ENCODE data around the gene MGST2. TPM values are rescaled to one million over a fixed set of nuclear protein-coding genes. Genes with fewer than 3 reads are reported as not detected.

MGST2 gene
- polyA plus RNA-seq, 3 donors = 41.7 to 221 (median 153) TPM

DNA sequence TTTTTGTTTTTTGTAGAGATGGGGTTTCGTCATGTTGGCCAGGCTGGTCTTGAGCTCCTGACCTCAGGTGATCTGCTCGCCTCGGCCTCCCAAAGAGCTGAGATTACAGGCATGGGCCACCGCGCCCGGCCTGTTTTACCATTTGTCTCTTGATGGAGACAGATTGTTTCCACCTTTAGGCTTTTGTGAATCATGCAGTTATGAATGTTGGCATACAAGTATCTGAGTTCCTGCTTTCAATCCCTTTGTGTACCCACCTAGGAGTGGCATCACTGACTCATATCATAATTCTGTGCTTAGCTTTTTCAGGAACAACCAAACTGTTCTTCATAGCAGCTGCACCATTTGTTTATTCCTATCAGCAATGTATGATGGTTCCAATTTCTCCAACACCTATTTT is 20.2 kb upstream of the MGST2 start:
- Mint-ChIP-seq H3K9me3 (peaks cover 0 to 4% (median 0%) of the 10 kb centered on the region in 7 donors), H3K27ac (no peak overlapping the region)
- no peak overlapping the region for H3K4me2 ChIP-seq (replicated peaks; ENCODE audit: extremely low read depth, low read length, poor library complexity, severe bottlenecking)

DNA sequence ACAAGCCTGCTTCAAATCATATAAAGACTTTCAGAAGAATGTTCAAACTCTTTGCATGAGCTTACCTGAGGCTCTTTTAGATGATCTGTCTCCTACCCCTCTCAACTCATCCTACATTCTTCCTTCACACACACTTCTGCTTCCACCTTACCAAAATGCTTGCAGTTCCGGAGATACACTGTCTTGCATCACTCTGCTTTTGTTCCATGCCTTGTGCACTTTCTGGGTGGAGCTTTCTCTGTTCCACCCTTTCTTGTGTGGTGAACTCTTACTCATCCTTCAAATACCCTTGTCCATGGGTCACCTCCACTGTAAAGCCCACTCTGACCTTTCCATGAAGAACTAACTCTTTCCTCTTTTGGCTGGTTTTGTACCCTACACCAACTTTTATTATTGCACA is 18.4 kb upstream of the MGST2 start:
- H3K27ac Mint-ChIP-seq = peak overlapping the region in 1 of 7 donors; percentile 31
- intact Hi-C loops (cut with micrococcal nuclease) = no loop called here

More for the DNA sequence above, 20.2 kb upstream of the MGST2 start:
- no peak overlapping the region for H2AFZ ChIP-seq (ENCODE audit: insufficient read depth, low read depth, low read length, poor library complexity, severe bottlenecking)
- TF ChIP-seq CTCF (IDR thresholded peaks at IDR 0.05) = no peak
- H3K4me3 ChIP-seq (replicated peaks in 1 of 3; ENCODE audit: low read depth in 2 of 3, low read length in 3 of 3) = no peak overlapping the region
- intact Hi-C loops (cut with micrococcal nuclease) = no loop called here
- WGBS (ENCODE audit: insufficient coverage) = 100% methylated on average over 2 of the region's 6 CpGs
- Mint-ChIP-seq H3K4me1 (peaks cover 14% of the 10 kb centered on the region), H3K4me3 (no peak overlapping the region), H3K27me3 (ENCODE audit: low read depth in 3 of 3) (no peaks in the 10 kb centered on the region), H3K36me3 (no peaks in the 10 kb centered on the region)
- H3K4me1 ChIP-seq (ENCODE audit: control insufficient read depth in 1 of 2, insufficient read depth in 2 of 2, low read length in 2 of 2) = peaks cover 6 to 8% of the 10 kb centered on the region in 2 donors
- H3K27ac ChIP-seq (ENCODE audit: low read depth in 1 of 2, low read length in 2 of 2) = no peak overlapping the region
- no peaks in the 10 kb centered on the region for H3K36me3 ChIP-seq (replicated peaks in 1 of 2; ENCODE audit: control insufficient read depth in 1 of 2, insufficient read depth in 2 of 2, low read length in 2 of 2)
- H3K9ac ChIP-seq (ENCODE audit: insufficient read depth, low read length, poor library complexity, severe bottlenecking) = no peak overlapping the region
- no peaks in the 10 kb centered on the region for H4K20me1 ChIP-seq (ENCODE audit: insufficient read depth, low read length)
- no peaks in the 10 kb centered on the region for H3K9me3 ChIP-seq (replicated peaks in 1 of 2; ENCODE audit: control insufficient read depth in 1 of 2, insufficient read depth in 1 of 2, low read length in 2 of 2)
- no peaks in the 10 kb centered on the region for H3K27me3 ChIP-seq (ENCODE audit: control insufficient read depth in 2 of 2, insufficient read depth in 2 of 2, low read length in 2 of 2)
- no peak for DNase-seq
- no peaks in the 10 kb centered on the region for H3K79me2 ChIP-seq (ENCODE audit: insufficient read depth, low read length)

More for the DNA sequence above, 18.4 kb upstream of the MGST2 start:
- Histone ChIP-seq H3K27ac (ENCODE audit: low read depth in 1 of 2, low read length in 2 of 2) (peak overlapping the region in 1 of 2 donors; percentile 36), H3K9me3 (replicated peaks in 1 of 2; ENCODE audit: control insufficient read depth in 1 of 2, insufficient read depth in 1 of 2, low read length in 2 of 2) (no peaks in the 10 kb centered on the region), H3K4me3 (replicated peaks in 1 of 3; ENCODE audit: low read depth in 2 of 3, low read length in 3 of 3) (no peak overlapping the region), H3K4me1 (ENCODE audit: control insufficient read depth in 1 of 2, insufficient read depth in 2 of 2, low read length in 2 of 2) (peaks cover 10 to 14% of the 10 kb centered on the region in 2 donors), H3K79me2 (ENCODE audit: insufficient read depth, low read length) (no peaks in the 10 kb centered on the region), H3K36me3 (replicated peaks in 1 of 2; ENCODE audit: control insufficient read depth in 1 of 2, insufficient read depth in 2 of 2, low read length in 2 of 2) (no peaks in the 10 kb centered on the region), H3K9ac (ENCODE audit: insufficient read depth, low read length, poor library complexity, severe bottlenecking) (no peak overlapping the region), H3K27me3 (ENCODE audit: control insufficient read depth in 2 of 2, insufficient read depth in 2 of 2, low read length in 2 of 2) (no peaks in the 10 kb centered on the region), H4K20me1 (ENCODE audit: insufficient read depth, low read length) (no peaks in the 10 kb centered on the region), H2AFZ (ENCODE audit: insufficient read depth, low read depth, low read length, poor library complexity, severe bottlenecking) (no peak overlapping the region), H3K4me2 (replicated peaks; ENCODE audit: extremely low read depth, low read length, poor library complexity, severe bottlenecking) (no peak overlapping the region)
- H3K4me3 Mint-ChIP-seq = no peak overlapping the region
- no peak for TF ChIP-seq CTCF (IDR thresholded peaks at IDR 0.05)
- DNase-seq = no peak
- H3K4me1 Mint-ChIP-seq = peaks cover 22% of the 10 kb centered on the region
- WGBS (ENCODE audit: insufficient coverage) = 0% methylated on average over 1 of the region's 1 CpG
- no peaks in the 10 kb centered on the region for H3K27me3 Mint-ChIP-seq (ENCODE audit: low read depth in 3 of 3)
- H3K36me3 Mint-ChIP-seq = no peaks in the 10 kb centered on the region
- H3K9me3 Mint-ChIP-seq = peaks cover 0 to 2% (median 0%) of the 10 kb centered on the region in 7 donors

Data from CD14-positive monocyte (primary cell).